PC-9 (cell line): ENCODE data around the gene DLGAP3.

Source experiments
- EZH2 ChIP-seq: fragments of 200-600 bp; sonication (generic); IDR thresholded peaks from 2 replicates; pipeline ENCODE4 v1.8.0; 2017; ENCODE audit warnings: antibody characterized with exemption, low read depth
- TF ChIP-seq, protein P1 (sequence below): fragments of 200-600 bp; sonication (generic); conservative IDR thresholded peaks from 2 replicates; pipeline ENCODE4 v1.6.1; 2017; ENCODE audit warnings: mixed run types, antibody characterized with exemption, mild to moderate bottlenecking, moderate library complexity

GRCh38 chr1:34846265-34846664 is 83.2 kb downstream of the DLGAP3 start:
- TF ChIP-seq, protein P1, sequence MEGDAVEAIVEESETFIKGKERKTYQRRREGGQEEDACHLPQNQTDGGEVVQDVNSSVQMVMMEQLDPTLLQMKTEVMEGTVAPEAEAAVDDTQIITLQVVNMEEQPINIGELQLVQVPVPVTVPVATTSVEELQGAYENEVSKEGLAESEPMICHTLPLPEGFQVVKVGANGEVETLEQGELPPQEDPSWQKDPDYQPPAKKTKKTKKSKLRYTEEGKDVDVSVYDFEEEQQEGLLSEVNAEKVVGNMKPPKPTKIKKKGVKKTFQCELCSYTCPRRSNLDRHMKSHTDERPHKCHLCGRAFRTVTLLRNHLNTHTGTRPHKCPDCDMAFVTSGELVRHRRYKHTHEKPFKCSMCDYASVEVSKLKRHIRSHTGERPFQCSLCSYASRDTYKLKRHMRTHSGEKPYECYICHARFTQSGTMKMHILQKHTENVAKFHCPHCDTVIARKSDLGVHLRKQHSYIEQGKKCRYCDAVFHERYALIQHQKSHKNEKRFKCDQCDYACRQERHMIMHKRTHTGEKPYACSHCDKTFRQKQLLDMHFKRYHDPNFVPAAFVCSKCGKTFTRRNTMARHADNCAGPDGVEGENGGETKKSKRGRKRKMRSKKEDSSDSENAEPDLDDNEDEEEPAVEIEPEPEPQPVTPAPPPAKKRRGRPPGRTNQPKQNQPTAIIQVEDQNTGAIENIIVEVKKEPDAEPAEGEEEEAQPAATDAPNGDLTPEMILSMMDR: no peak
- no peak for TF ChIP-seq EZH2
